H9 (cell line): Measurements from ENCODE around the gene TFG. TPM values are rescaled to one million over a fixed set of nuclear protein-coding genes. Genes with fewer than 3 reads are reported as not detected.

ENCODE experiments used
- DNase-seq: peaks from one replicate; pipeline ENCODE4 v3.0.0-alpha.2; 2017
- H2AFZ ChIP-seq: one replicate; pipeline ENCODE4 v1.6.1; 2013; ENCODE audit warnings: mild to moderate bottlenecking, low read length, control low read depth, moderate library complexity
- H2AK5ac ChIP-seq: 2 replicates; pipeline ENCODE4 v1.6.1; 2013; ENCODE audit warnings: low read length, control low read depth, mixed read lengths; ENCODE audit not compliant: insufficient read length
- H2BK120ac ChIP-seq: one replicate; pipeline ENCODE4 v1.6.1; 2013; ENCODE audit warnings: low read depth, mild to moderate bottlenecking, low read length, control low read depth, inconsistent platforms; ENCODE audit not compliant: poor library complexity, severe bottlenecking
- H2BK12ac ChIP-seq: 2 replicates; pipeline ENCODE4 v1.6.1; 2013; ENCODE audit warnings: low read length, control low read depth, mixed read lengths, low read depth; ENCODE audit not compliant: insufficient read length
- H2BK15ac ChIP-seq: 2 replicates; pipeline ENCODE4 v1.6.1; 2013; ENCODE audit warnings: low read depth, low read length, control low read depth
- H2BK20ac ChIP-seq: one replicate; pipeline ENCODE4 v1.6.1; 2013; ENCODE audit warnings: low read depth, mild to moderate bottlenecking, low read length, control low read depth, inconsistent platforms; ENCODE audit not compliant: poor library complexity, severe bottlenecking
- H2BK5ac ChIP-seq: 2 replicates; pipeline ENCODE4 v1.6.1; 2013; ENCODE audit warnings: low read length, control low read depth, mixed read lengths; ENCODE audit not compliant: insufficient read length
- H3K14ac ChIP-seq: 2 replicates; pipeline ENCODE4 v1.6.1; 2013; ENCODE audit warnings: low read length, control low read depth; ENCODE audit not compliant: insufficient read depth
- H3K18ac ChIP-seq: 2 replicates; pipeline ENCODE4 v1.6.1; 2013; ENCODE audit warnings: low read depth, mild to moderate bottlenecking, mixed read lengths, low read length, control low read depth; ENCODE audit not compliant: insufficient read length
- H3K23ac ChIP-seq: 2 replicates; pipeline ENCODE4 v1.6.1; 2013; ENCODE audit warnings: low read length, control low read depth, mixed read lengths, low read depth; ENCODE audit not compliant: insufficient read length
- H3K23me2 ChIP-seq: 2 replicates; pipeline ENCODE4 v1.6.1; 2013; ENCODE audit warnings: low read depth, mild to moderate bottlenecking, mixed read lengths, low read length, control low read depth; ENCODE audit not compliant: insufficient read length, poor library complexity, severe bottlenecking
- H3K27ac ChIP-seq: 2 replicates; pipeline ENCODE4 v1.5.1; 2013; ENCODE audit warnings: low read length, control low read depth, mixed read lengths, low read depth; ENCODE audit not compliant: insufficient read length
- H3K27me3 ChIP-seq: 2 replicates; pipeline ENCODE4 v1.6.1; 2013; ENCODE audit warnings: low read length, control low read depth, inconsistent platforms; ENCODE audit not compliant: insufficient read depth
- H3K4ac ChIP-seq: 2 replicates; pipeline ENCODE4 v1.6.1; 2013; ENCODE audit warnings: low read depth, mild to moderate bottlenecking, control low read depth, inconsistent platforms, low read length, moderate library complexity
- H3K4me1 ChIP-seq: 2 replicates; pipeline ENCODE4 v1.6.1; 2013; ENCODE audit warnings: low read length, control low read depth, inconsistent platforms; ENCODE audit not compliant: insufficient read depth
- H3K4me2 ChIP-seq: 2 replicates; pipeline ENCODE4 v1.6.1; 2013; ENCODE audit warnings: low read length, control low read depth, mixed read lengths; ENCODE audit not compliant: insufficient read length, insufficient read depth
- H3K56ac ChIP-seq: 2 replicates; pipeline ENCODE4 v1.6.1; 2013; ENCODE audit warnings: low read depth, mild to moderate bottlenecking, mixed read lengths, low read length, control low read depth; ENCODE audit not compliant: insufficient read length
- H3K79me1 ChIP-seq: 2 replicates; pipeline ENCODE4 v1.6.1; 2013; ENCODE audit warnings: low read depth, mild to moderate bottlenecking, moderate library complexity, low read length, control low read depth, inconsistent platforms; ENCODE audit not compliant: insufficient read depth, poor library complexity, severe bottlenecking
- H3K79me2 ChIP-seq: 2 replicates; pipeline ENCODE4 v1.6.1; 2013; ENCODE audit warnings: low read length, control low read depth, inconsistent platforms; ENCODE audit not compliant: insufficient read depth
- H3K9ac ChIP-seq: 2 replicates; pipeline ENCODE4 v1.6.1; 2013; ENCODE audit warnings: low read length, control low read depth, mixed read lengths; ENCODE audit not compliant: insufficient read length; ENCODE audit errors: extremely low read depth
- H3K9me3 ChIP-seq: one replicate; pipeline ENCODE4 v1.6.1; 2013; ENCODE audit warnings: low read depth, low read length, inconsistent platforms; ENCODE audit not compliant: control insufficient read depth
- H3T11ph ChIP-seq: one replicate; pipeline ENCODE4 v1.6.1; 2013; ENCODE audit warnings: mild to moderate bottlenecking, low read length, control low read depth, inconsistent platforms
- H4K20me1 ChIP-seq: one replicate; pipeline ENCODE4 v1.6.1; 2013; ENCODE audit not compliant: control insufficient read depth, insufficient read length, insufficient read depth
- H4K5ac ChIP-seq: 2 replicates; pipeline ENCODE4 v1.6.1; 2013; ENCODE audit warnings: low read depth, mild to moderate bottlenecking, mixed read lengths, low read length, control low read depth; ENCODE audit not compliant: insufficient read length
- H4K8ac ChIP-seq: replicated peaks from 2 replicates; pipeline ENCODE4 v1.6.1; 2013; ENCODE audit warnings: low read length, control low read depth, mixed read lengths, low read depth; ENCODE audit not compliant: insufficient read length
- H4K91ac ChIP-seq: 2 replicates; pipeline ENCODE4 v1.6.1; 2013; ENCODE audit warnings: low read depth, mild to moderate bottlenecking, moderate library complexity, mixed read lengths, low read length, control low read depth; ENCODE audit not compliant: insufficient read length
- H3K27ac Mint-ChIP-seq, 3 experiments: 2 replicates in 2 of 3; 3 replicates in 1 of 3; pipeline ENCODE4 v1.8.0; 2020 to 2021; ENCODE audit warnings: mixed read lengths in 3 of 3, mild to moderate bottlenecking in 1 of 3, moderate library complexity in 1 of 3
- H3K27me3 Mint-ChIP-seq: 2 replicates; pipeline ENCODE4 v1.8.0; 2021; ENCODE audit warnings: low read depth, mild to moderate bottlenecking, moderate library complexity, mixed read lengths
- H3K36me3 Mint-ChIP-seq, 3 experiments: 2 replicates in 2 of 3; 3 replicates in 1 of 3; pipeline ENCODE4 v1.8.0; 2020 to 2021; ENCODE audit warnings: low read depth in 3 of 3, mixed read lengths in 3 of 3; ENCODE audit not compliant: insufficient read depth in 1 of 3
- H3K4me1 Mint-ChIP-seq, 2 experiments: 2 replicates each; pipeline ENCODE4 v1.8.0; 2020; ENCODE audit warnings: mixed read lengths in 2 of 2
- H3K4me3 Mint-ChIP-seq, 2 experiments: 2 replicates in 1 of 2; 3 replicates in 1 of 2; pipeline ENCODE4 v1.8.0; 2020 to 2021; ENCODE audit warnings: mild to moderate bottlenecking in 2 of 2, mixed read lengths in 2 of 2, moderate library complexity in 1 of 2
- H3K9me3 Mint-ChIP-seq, 2 experiments: 2 replicates in 1 of 2; 3 replicates in 1 of 2; pipeline ENCODE4 v1.8.0; 2020; ENCODE audit warnings: mild to moderate bottlenecking in 2 of 2, mixed read lengths in 2 of 2, moderate library complexity in 1 of 2
- CTCF ChIP-seq: fragments of 200-600 bp; sonication (generic); conservative IDR thresholded peaks from 3 replicates; pipeline ENCODE4 v1.8.0; 2021; ENCODE audit warnings: antibody characterized with exemption, mild to moderate bottlenecking
- WGBS: extraction: QIAGEN DNeasy Blood & Tissue Kit; methylation state at CpG from one replicate; pipeline ENCODE4 v1.1.7; 2013; ENCODE audit warnings: missing lambda C conversion rate, low lambda C conversion rate, mixed read lengths; ENCODE audit not compliant: insufficient read length; ENCODE audit errors: extremely low coverage; 5-methylcytosine and 5-hydroxymethylcytosine counted together
- total RNA-seq: library from RNA; stranded (reverse); gene quantifications from 2 replicates; pipeline ENCODE4 v1.2.1, GENCODE V29; 2021

Gene TFG
- total RNA-seq, 1 experiment from 2014 or later: 80.7 TPM

GRCh38 chr3:100769693-100770092 is 60.4 kb downstream of the TFG start:
- Histone ChIP-seq H3K23ac (no peak overlapping the region), H3K4me1 (peaks cover 6% of the 10 kb centered on the region; the same call in 1 of the 2 replicates), H2BK5ac (no peak overlapping the region), H3K14ac (no peak overlapping the region), H4K20me1 (no peaks in the 10 kb centered on the region), H3K9ac (no peak overlapping the region), H3K4me2 (peak overlapping the region; percentile 17), H3K27me3 (no peaks in the 10 kb centered on the region), H2BK120ac (no peak overlapping the region), H4K8ac (no peak overlapping the region), H3K27ac (peak overlapping the region; percentile 6), H2BK15ac (no peak overlapping the region), H4K91ac (no peak overlapping the region), H3K56ac (no peak overlapping the region), H2AFZ (peak overlapping the region; percentile 95), H3K18ac (peak overlapping the region; percentile 42), H2AK5ac (no peak overlapping the region), H3K79me2 (no peaks in the 10 kb centered on the region; the same call in 1 of the 2 replicates), H2BK12ac (no peak overlapping the region), H3K9me3 (no peaks in the 10 kb centered on the region), H3K79me1 (no peaks in the 10 kb centered on the region), H3K4ac (no peak overlapping the region), H3K23me2 (no peaks in the 10 kb centered on the region), H3T11ph (no peak overlapping the region), H2BK20ac (no peak overlapping the region), H4K5ac (no peak overlapping the region)
- Mint-ChIP-seq H3K4me3 (no peak overlapping the region), H3K36me3 (no peaks in the 10 kb centered on the region), H3K27ac (peak overlapping the region; percentile 60 to 91 (median 80); a peak in 5 of 7 replicates), H3K27me3 (no peaks in the 10 kb centered on the region), H3K4me1 (peaks cover 24% of the 10 kb centered on the region in 2 experiments), H3K9me3 (no peaks in the 10 kb centered on the region)
- TF ChIP-seq CTCF: no peak
- whole genome bisulfite sequencing: no CpG with 5 or more reads among the region's 3 CpGs
- DNase-seq: no peak
